B cell (primary cell): ENCODE results near the gene OSBPL5. TPM values are rescaled to one million over a fixed set of nuclear protein-coding genes. Genes with fewer than 3 reads are reported as not detected.

ENCODE experiments used
- ATAC-seq: fragments of 200-7000 bp; cut with Tn5 transposase; one replicate; pipeline ENCODE4 v1.10.0; 2021; ENCODE audit warnings: low read depth, mild to moderate bottlenecking, moderate number of reproducible peaks, moderate library complexity
- CTCF ChIA-PET: fragments of 350-600 bp; sonication (Branson Sonifier 250); formaldehyde crosslinking; loops from one replicate; lab custom pipeline; 2021; ENCODE audit warnings: antibody characterized with exemption, inconsistent platforms; lab: Charles Lee
- POLR2A ChIA-PET: fragments of 350-600 bp; sonication (Branson Sonifier 250); formaldehyde crosslinking; loops from one replicate; lab custom pipeline; 2021; ENCODE audit warnings: antibody characterized with exemption; lab: Charles Lee
- DNase-seq: peaks from one replicate; pipeline ENCODE4 v3.0.0; 2013
- H2AFZ ChIP-seq: 2 replicates; pipeline ENCODE4 v1.6.1; 2012; ENCODE audit warnings: mild to moderate bottlenecking, low read depth, low read length; ENCODE audit not compliant: insufficient read depth, poor library complexity, severe bottlenecking
- H3K27ac ChIP-seq, 2 donors: 1 replicate in 1 of 2; 2 replicates in 1 of 2; pipeline ENCODE4 v1.5.1; 2012 to 2013; ENCODE audit warnings: low read length in 2 of 2, mild to moderate bottlenecking in 2 of 2, moderate library complexity in 1 of 2
- H3K27me3 ChIP-seq, 4 experiments: fragments of 200-600 bp in 1 of 4; sonication (generic) in 1 of 4; replicated peaks in 1 of 4; 1 replicate in 2 of 4; 2 replicates in 2 of 4; pipeline versions ENCODE4 v1.6.1 to v1.7.0; 2013 to 2016; ENCODE audit warnings: low read length in 3 of 4, mild to moderate bottlenecking in 2 of 4, mixed read lengths in 1 of 4, moderate library complexity in 1 of 4; ENCODE audit not compliant: insufficient read depth in 4 of 4, control insufficient read depth in 3 of 4; ENCODE audit errors: control extremely low read depth in 1 of 4
- H3K36me3 ChIP-seq, 2 experiments: replicated peaks in 1 of 2; 1 replicate in 1 of 2; 2 replicates in 1 of 2; pipeline versions ENCODE4 v1.6.1 to v1.7.1; 2013; ENCODE audit warnings: low read length in 1 of 2; ENCODE audit not compliant: insufficient read depth in 2 of 2, control insufficient read depth in 1 of 2; ENCODE audit errors: control extremely low read depth in 1 of 2, extremely low read depth in 1 of 2
- H3K4me1 ChIP-seq, 2 donors: fragments of 200-600 bp in 1 of 2; sonication (generic) in 1 of 2; 1 replicate in 1 of 2; 2 replicates in 1 of 2; pipeline versions ENCODE4 v1.5.1 to v1.6.1; 2013 to 2017; ENCODE audit warnings: low read length in 2 of 2; ENCODE audit not compliant: control insufficient read depth in 2 of 2, insufficient read depth in 2 of 2
- H3K4me2 ChIP-seq: replicated peaks from 2 replicates; pipeline ENCODE3; 2012; ENCODE audit warnings: mild to moderate bottlenecking, low read depth, low read length; ENCODE audit not compliant: poor library complexity, severe bottlenecking
- H3K4me3 ChIP-seq, 5 experiments: fragments of 200-600 bp in 1 of 5; sonication (generic) in 1 of 5; 1 replicate in 3 of 5; 2 replicates in 2 of 5; pipeline versions ENCODE4 v1.5.1 to v1.7.0; 2011 to 2016; ENCODE audit warnings: low read length in 4 of 5, mild to moderate bottlenecking in 4 of 5, low read depth in 2 of 5, control low read depth in 1 of 5, moderate library complexity in 1 of 5; ENCODE audit not compliant: insufficient read depth in 1 of 5; ENCODE audit errors: control extremely low read depth in 1 of 5, extremely low read depth in 1 of 5
- H3K79me2 ChIP-seq: fragments of 200-600 bp; sonication (generic); one replicate; pipeline ENCODE4 v1.6.0; 2016; ENCODE audit warnings: low read length; ENCODE audit not compliant: control insufficient read depth, insufficient read depth
- H3K9ac ChIP-seq: fragments of 200-600 bp; sonication (generic); 2 replicates; pipeline ENCODE4 v1.6.1; 2017; ENCODE audit warnings: mild to moderate bottlenecking, low read length, moderate library complexity
- H3K9me3 ChIP-seq, 3 donors: one replicate each; pipeline versions ENCODE4 v1.6.1 to v1.7.1; 2013; ENCODE audit warnings: low read length in 2 of 3; ENCODE audit not compliant: control insufficient read depth in 2 of 3, insufficient read depth in 1 of 3; ENCODE audit errors: control extremely low read depth in 1 of 3
- H4K20me1 ChIP-seq: 2 replicates; pipeline ENCODE4 v1.6.0; 2012; ENCODE audit warnings: mild to moderate bottlenecking, low read length; ENCODE audit not compliant: insufficient read depth, control insufficient read depth, poor library complexity, severe bottlenecking
- H3K27ac Mint-ChIP-seq: one replicate; pipeline ENCODE4 v1.8.0; 2021; ENCODE audit warnings: mixed read lengths
- H3K27me3 Mint-ChIP-seq: one replicate; pipeline ENCODE4 v1.8.0; 2021; ENCODE audit warnings: mixed read lengths
- H3K4me1 Mint-ChIP-seq: one replicate; pipeline ENCODE4 v1.8.0; 2021; ENCODE audit warnings: mixed read lengths
- H3K4me3 Mint-ChIP-seq: one replicate; pipeline ENCODE4 v1.8.0; 2021; ENCODE audit warnings: mixed read lengths
- H3K9me3 Mint-ChIP-seq: one replicate; pipeline ENCODE4 v1.8.0; 2022; ENCODE audit warnings: mixed read lengths; ENCODE audit not compliant: insufficient read depth
- CTCF ChIP-seq: fragments of 200-600 bp; IDR thresholded peaks from one replicate; pipeline ENCODE4 v1.8.0; 2022; ENCODE audit warnings: antibody characterized with exemption, mild to moderate bottlenecking
- EZH2 ChIP-seq: IDR thresholded peaks from 2 replicates; pipeline ENCODE4 v1.6.1; 2012; ENCODE audit warnings: borderline replicate concordance, low read depth, mild to moderate bottlenecking, moderate library complexity, low read length; ENCODE audit not compliant: insufficient read depth, poor library complexity, severe bottlenecking
- WGBS: methylation state at CpG from one replicate; pipeline ENCODE4 v1.1.5; 2013; ENCODE audit warnings: missing lambda C conversion rate; ENCODE audit not compliant: insufficient coverage; 5-methylcytosine and 5-hydroxymethylcytosine counted together
- intact Hi-C: fragments of 100-400 bp; cut with micrococcal nuclease; formaldehyde crosslinking; loops from one replicate; pipeline ENCODE4 v1.10.0; 2022
- polyA plus RNA-seq: library from polyadenylated mRNA; depleted of rRNA; stranded (reverse); fragments of >200 nt; gene quantifications from 2 replicates; pipeline ENCODE4 v1.2.3, GENCODE V29; 2012
- total RNA-seq, 2 donors: library from RNA; stranded (reverse); fragments of 120-200 nt in 1 of 2; gene quantifications; 1 replicate in 1 of 2; 2 replicates in 1 of 2; pipeline versions ENCODE4 v1.2.3 to v1.2.4, GENCODE V29; 2013 to 2022

OSBPL5 gene
- total and polyA plus RNA-seq, 2 donors (not counting 1 experiment from before 2014, with no cell fraction given): 0.15 to 1.2 TPM

GRCh38 chr11:3197044-3197695 lies 32.1 kb upstream of the OSBPL5 start:
- Mint-ChIP-seq H3K27ac (no peak overlapping the region), H3K9me3 (no peaks in the 10 kb centered on the region), H3K27me3 (peaks cover 5% of the 10 kb centered on the region), H3K4me3 (no peak overlapping the region), H3K4me1 (no peaks in the 10 kb centered on the region)
- no peak for ATAC-seq
- Histone ChIP-seq H3K9me3 (no peaks in the 10 kb centered on the region), H3K4me1 (no peaks in the 10 kb centered on the region), H2AFZ (no peak overlapping the region), H3K4me2 (no peak overlapping the region), H4K20me1 (no peaks in the 10 kb centered on the region), H3K79me2 (no peaks in the 10 kb centered on the region), H3K4me3 (no peak overlapping the region), H3K27me3 (peaks cover 0 to 5% (median 0%) of the 10 kb centered on the region in 4 experiments), H3K36me3 (no peaks in the 10 kb centered on the region), H3K9ac (no peak overlapping the region), H3K27ac (no peak overlapping the region)
- ChIA-PET POLR2A (no interaction called here), CTCF (no interaction called here)
- DNase-seq: no peak
- TF ChIP-seq EZH2 (no peak), CTCF (no peak)
- WGBS: 78% methylated on average over 10 of the region's 11 CpGs
- intact Hi-C loops: no loop called here

GRCh38 chr11:3196161-3197043 lies 31.3 kb upstream of the OSBPL5 start:
- Histone ChIP-seq H3K27me3 (no peaks in the 10 kb centered on the region), H3K79me2 (no peaks in the 10 kb centered on the region), H2AFZ (no peak overlapping the region), H3K4me1 (no peaks in the 10 kb centered on the region), H4K20me1 (no peaks in the 10 kb centered on the region), H3K4me2 (no peak overlapping the region), H3K4me3 (no peak overlapping the region), H3K27ac (no peak overlapping the region), H3K9me3 (no peaks in the 10 kb centered on the region), H3K36me3 (no peaks in the 10 kb centered on the region), H3K9ac (no peak overlapping the region)
- ATAC-seq (no peak), DNase-seq (no peak)
- 91% methylated on average over 23 of the region's 23 CpGs for WGBS
- ChIA-PET POLR2A (no interaction called here), CTCF (no interaction called here)
- intact Hi-C loops: no loop called here
- no peaks in the 10 kb centered on the region for H3K9me3 Mint-ChIP-seq
- TF ChIP-seq EZH2 (no peak), CTCF (no peak)
- no peaks in the 10 kb centered on the region for H3K27me3 Mint-ChIP-seq
- no peaks in the 10 kb centered on the region for H3K4me1 Mint-ChIP-seq
- no peak overlapping the region for H3K4me3 Mint-ChIP-seq
- H3K27ac Mint-ChIP-seq: no peak overlapping the region
